GM12891 (cell line): ENCODE data around the gene CEBPG.

Experiments used
- PAX5 ChIP-seq: IDR thresholded peaks from 2 replicates; pipeline ENCODE4 v1.6.1; 2011; ENCODE audit warnings: low read length, moderate library complexity, mild to moderate bottlenecking; ENCODE audit not compliant: insufficient read depth, severe bottlenecking
- POLR2A ChIP-seq: IDR thresholded peaks from 2 replicates; pipeline ENCODE4 v1.6.1; 2011; ENCODE audit warnings: low read depth, low read length, control low read depth
- POLR2AphosphoS5 ChIP-seq: IDR thresholded peaks from 2 replicates; pipeline ENCODE4 v1.6.1; 2011; ENCODE audit warnings: low read depth, low read length, control low read depth

DNA sequence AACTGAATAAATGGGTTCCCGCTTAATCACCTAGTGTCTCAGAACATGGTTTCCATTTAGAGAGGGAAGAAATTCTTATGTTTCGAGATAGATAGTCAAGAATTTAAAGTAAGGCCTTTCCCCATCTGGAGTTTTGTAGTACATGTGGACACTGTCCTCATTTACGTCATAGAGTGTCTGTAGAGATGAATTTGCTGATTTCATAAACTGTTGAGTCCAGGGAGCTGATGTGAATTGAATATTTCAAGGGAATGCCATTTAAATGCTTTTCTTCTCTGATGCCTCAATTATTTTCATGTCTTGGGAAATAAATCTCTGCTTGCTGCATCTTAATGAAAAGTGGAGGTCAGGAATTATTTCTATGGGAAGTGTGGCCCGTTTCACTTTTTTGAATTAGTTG lies 9.5 kb downstream of the CEBPG start:
- TF ChIP-seq POLR2A (no peak), POLR2AphosphoS5 (no peak), PAX5 (no peak)
